WTC11 (cell line): ENCODE data around the gene STXBP3. TPM values are rescaled to one million over a fixed set of nuclear protein-coding genes. Genes with fewer than 3 reads are reported as not detected.

Experiments used
- ATAC-seq: fragments of 200-7000 bp; cut with Tn5 transposase; 2 replicates; pipeline ENCODE4 v1.10.0; 2021; ENCODE audit warnings: mild to moderate bottlenecking, moderate library complexity
- CTCF ChIA-PET: fragments of 300-600 bp; sonication (Branson Sonifier 250); formaldehyde crosslinking; loops from one replicate; lab custom pipeline; 2021; ENCODE audit warnings: antibody characterized with exemption; lab: Charles Lee
- POLR2A ChIA-PET: fragments of 350-600 bp; sonication (Branson Sonifier 250); formaldehyde crosslinking; loops from one replicate; lab custom pipeline; 2021; ENCODE audit warnings: antibody characterized with exemption; lab: Charles Lee
- DNase-seq: peaks from one replicate; pipeline ENCODE4 v3.0.0; 2021; ENCODE audit warnings: low spot score
- H3K27ac Mint-ChIP-seq: 2 replicates; pipeline ENCODE4 v1.8.0; 2021; ENCODE audit warnings: mixed read lengths
- H3K27me3 Mint-ChIP-seq: 2 replicates; pipeline ENCODE4 v1.8.0; 2021; ENCODE audit warnings: low read depth, mild to moderate bottlenecking, moderate library complexity, mixed read lengths
- H3K36me3 Mint-ChIP-seq: 2 replicates; pipeline ENCODE4 v1.8.0; 2021; ENCODE audit warnings: mixed read lengths
- H3K4me1 Mint-ChIP-seq: 2 replicates; pipeline ENCODE4 v1.8.0; 2022; ENCODE audit warnings: mixed read lengths
- H3K4me3 Mint-ChIP-seq: 2 replicates; pipeline ENCODE4 v1.8.0; 2021; ENCODE audit warnings: mild to moderate bottlenecking, moderate library complexity, mixed read lengths
- H3K9me3 Mint-ChIP-seq: 2 replicates; pipeline ENCODE4 v1.8.0; 2021; ENCODE audit warnings: mixed read lengths
- ATF2 ChIP-seq: sonication (generic); formaldehyde crosslinking; IDR thresholded peaks from 2 replicates; pipeline ENCODE4 v1.8.1; 2022; ENCODE audit warnings: low read depth, missing genetic modification reagents, borderline replicate concordance
- ATF3 ChIP-seq: sonication (generic); formaldehyde crosslinking; conservative IDR thresholded peaks from 2 replicates; pipeline ENCODE4 v1.8.1; 2022; ENCODE audit warnings: mild to moderate bottlenecking, missing genetic modification reagents
- CTCF ChIP-seq: fragments of 200-600 bp; IDR thresholded peaks from 2 replicates; pipeline ENCODE4 v1.8.0; 2022; ENCODE audit warnings: antibody characterized with exemption
- E2F4 ChIP-seq: sonication (generic); formaldehyde crosslinking; IDR thresholded peaks from 2 replicates; pipeline ENCODE4 v1.8.1; 2022; ENCODE audit warnings: low read depth, mild to moderate bottlenecking, moderate library complexity, missing genetic modification reagents, borderline replicate concordance
- E2F5 ChIP-seq: sonication (generic); formaldehyde crosslinking; IDR thresholded peaks from 2 replicates; pipeline ENCODE4 v1.8.1; 2022; ENCODE audit warnings: mild to moderate bottlenecking, moderate library complexity, missing genetic modification reagents
- EMX1 ChIP-seq: fragments of 250-450 bp; sonication (Bioruptor Pico); IDR thresholded peaks from 2 replicates; pipeline ENCODE4 v1.8.0; 2021; ENCODE audit warnings: mild to moderate bottlenecking
- ESRRA ChIP-seq: sonication (generic); formaldehyde crosslinking; IDR thresholded peaks from 2 replicates; pipeline ENCODE4 v1.8.1; 2022; ENCODE audit warnings: mild to moderate bottlenecking, missing genetic modification reagents, borderline replicate concordance
- FOXK1 ChIP-seq: sonication (generic); formaldehyde crosslinking; IDR thresholded peaks from 2 replicates; pipeline ENCODE4 v1.8.0; 2022; ENCODE audit warnings: mild to moderate bottlenecking, moderate library complexity, missing genetic modification reagents
- MAX ChIP-seq: sonication (generic); formaldehyde crosslinking; IDR thresholded peaks from 2 replicates; pipeline ENCODE4 v1.8.0; 2022; ENCODE audit warnings: mild to moderate bottlenecking, missing genetic modification reagents
- MXD4 ChIP-seq: fragments of 250-450 bp; sonication (Bioruptor Pico); IDR thresholded peaks from 2 replicates; pipeline ENCODE4 v1.8.0; 2021; ENCODE audit warnings: mild to moderate bottlenecking, moderate library complexity, borderline replicate concordance
- NR2C2 ChIP-seq: sonication (generic); formaldehyde crosslinking; IDR thresholded peaks from 2 replicates; pipeline ENCODE4 v1.8.0; 2022; ENCODE audit warnings: mild to moderate bottlenecking, missing genetic modification reagents
- NR3C1 ChIP-seq: sonication (generic); formaldehyde crosslinking; conservative IDR thresholded peaks from 2 replicates; pipeline ENCODE4 v1.8.1; 2023; ENCODE audit warnings: low read depth, mild to moderate bottlenecking, missing genetic modification reagents
- OVOL2 ChIP-seq: fragments of 250-450 bp; sonication (Bioruptor Pico); IDR thresholded peaks from 2 replicates; pipeline ENCODE4 v1.9.0; 2021; ENCODE audit warnings: mild to moderate bottlenecking, borderline replicate concordance
- PRRX2 ChIP-seq: fragments of 250-450 bp; sonication (Bioruptor Pico); IDR thresholded peaks from 2 replicates; pipeline ENCODE4 v1.8.0; 2021; ENCODE audit warnings: mild to moderate bottlenecking
- SOX15 ChIP-seq: fragments of 250-450 bp; sonication (Bioruptor Pico); IDR thresholded peaks from 2 replicates; pipeline ENCODE4 v1.9.0; 2021; ENCODE audit warnings: mild to moderate bottlenecking
- TCF7 ChIP-seq: sonication (generic); formaldehyde crosslinking; IDR thresholded peaks from 2 replicates; pipeline ENCODE4 v1.8.0; 2022; ENCODE audit warnings: mild to moderate bottlenecking, low read depth, missing genetic modification reagents, moderate library complexity
- TEAD4 ChIP-seq: sonication (generic); formaldehyde crosslinking; IDR thresholded peaks from 2 replicates; pipeline ENCODE4 v1.8.0; 2022; ENCODE audit warnings: mild to moderate bottlenecking, missing genetic modification reagents
- USF2 ChIP-seq: sonication (generic); formaldehyde crosslinking; IDR thresholded peaks from 2 replicates; pipeline ENCODE4 v1.8.1; 2023; ENCODE audit warnings: mild to moderate bottlenecking, missing genetic modification reagents, moderate library complexity
- ZBTB21 ChIP-seq: sonication (generic); formaldehyde crosslinking; IDR thresholded peaks from 2 replicates; pipeline ENCODE4 v1.8.1; 2023; ENCODE audit warnings: mild to moderate bottlenecking, missing genetic modification reagents, borderline replicate concordance
- ZNF138 ChIP-seq: sonication (generic); formaldehyde crosslinking; conservative IDR thresholded peaks from 2 replicates; pipeline ENCODE4 v1.8.1; 2022; ENCODE audit warnings: mild to moderate bottlenecking, moderate library complexity, missing genetic modification reagents
- ZNF671 ChIP-seq: fragments of 250-450 bp; sonication (Bioruptor Pico); IDR thresholded peaks from 2 replicates; pipeline ENCODE4 v1.8.0; 2021; ENCODE audit warnings: mild to moderate bottlenecking
- total RNA-seq: library from RNA; stranded (reverse); gene quantifications from 3 replicates; pipeline ENCODE4 v1.2.3, GENCODE V29; 2021

The STXBP3 gene
- total RNA-seq, 1 experiment from 2014 or later = 26.1 TPM

GRCh38 chr1:108699375-108700332 lies 46.8 kb upstream of the STXBP3 start:
- Mint-ChIP-seq H3K4me1 (peaks cover 2% of the 10 kb centered on the region), H3K36me3 (peaks cover 68% of the 10 kb centered on the region), H3K4me3 (no peak overlapping the region), H3K27ac (peak overlapping the region; percentile 8), H3K27me3 (no peaks in the 10 kb centered on the region), H3K9me3 (no peaks in the 10 kb centered on the region)
- no peak for ATAC-seq
- POLR2A ChIA-PET = no interaction called here
- TF ChIP-seq ZBTB21 (CRISPR knock-in tag) (no peak), NR2C2 (CRISPR knock-in tag) (no peak), E2F5 (no peak), EMX1 (CRISPR knock-in tag) (no peak), ATF3 (no peak), MXD4 (no peak), ATF2 (CRISPR knock-in tag) (no peak), ZNF671 (CRISPR knock-in tag) (no peak), CTCF (no peak)
- CTCF ChIA-PET = no interaction called here
- no peak for DNase-seq

GRCh38 chr1:108701176-108701849 lies 45.2 kb upstream of the STXBP3 start:
- Mint-ChIP-seq H3K9me3 (no peaks in the 10 kb centered on the region), H3K36me3 (peaks cover 56% of the 10 kb centered on the region), H3K4me3 (no peak overlapping the region), H3K27me3 (no peaks in the 10 kb centered on the region), H3K4me1 (no peaks in the 10 kb centered on the region), H3K27ac (no peak overlapping the region)
- no peak for DNase-seq
- ATAC-seq = no peak
- ChIA-PET POLR2A (no interaction called here), CTCF (no interaction called here)
- TF ChIP-seq ATF3 (no peak), ATF2 (CRISPR knock-in tag) (no peak), TCF7 (CRISPR knock-in tag) (no peak), SOX15 (CRISPR knock-in tag) (no peak), ESRRA (CRISPR knock-in tag) (no peak), ZNF138 (CRISPR knock-in tag) (no peak), E2F4 (CRISPR knock-in tag) (no peak), MAX (CRISPR knock-in tag) (no peak), MXD4 (no peak), TEAD4 (CRISPR knock-in tag) (no peak), CTCF (no peak), FOXK1 (CRISPR knock-in tag) (no peak), OVOL2 (CRISPR knock-in tag) (no peak), PRRX2 (CRISPR knock-in tag) (no peak), USF2 (no peak), NR3C1 (CRISPR knock-in tag) (no peak)
